NCI-H128 (cell line): Measurements from ENCODE around the gene FOXO3.
A peak's percentile ranks its signal among the peaks of the same experiment; 100 is the strongest.
"Not testable (repeated sequence)": the region's sequence is repeated elsewhere in the genome, so short reads cannot be mapped to it uniquely, and the experiment has no call there.

Experiments used
- DNase-seq: peaks from one replicate; lab custom pipeline; 2025; ENCODE audit not compliant: unreplicated experiment; lab: John Stamatoyannopoulos, UW

FOXO3 gene

GRCh38 chr6:108655806-108656651, 95.3 kb downstream of the FOXO3 start:
- no peak for DNase-seq

- DNase-seq = no peak
These were observed 96.1 kb downstream of the FOXO3 start for GRCh38 chr6:108656836-108657235.

GRCh38 chr6:108658174-108658573, 97.5 kb downstream of the FOXO3 start:
- no peak for DNase-seq

- not testable (repeated sequence) for DNase-seq
These were observed 98.1 kb downstream of the FOXO3 start for GRCh38 chr6:108658785-108659184.

- DNase-seq = no peak
These were observed 99.5 kb downstream of the FOXO3 start for GRCh38 chr6:108660251-108660650.

- DNase-seq = no peak
These were observed 100.7 kb downstream of the FOXO3 start for GRCh38 chr6:108661430-108661829.

GRCh38 chr6:108661982-108662381, 101.3 kb downstream of the FOXO3 start:
- DNase-seq = no peak

- DNase-seq = no peak
These were observed 102.0 kb downstream of the FOXO3 start for GRCh38 chr6:108662702-108663101.

GRCh38 chr6:108663494-108664064, 102.9 kb downstream of the FOXO3 start:
- DNase-seq = not testable (repeated sequence)

GRCh38 chr6:108665495-108666196, 104.9 kb downstream of the FOXO3 start:
- no peak for DNase-seq

GRCh38 chr6:108666656-108667260, 106.0 kb downstream of the FOXO3 start:
- peak; percentile 68 for DNase-seq

GRCh38 chr6:108667993-108668392, 107.3 kb downstream of the FOXO3 start:
- DNase-seq = no peak

GRCh38 chr6:108669673-108670072, 109.0 kb downstream of the FOXO3 start:
- no peak for DNase-seq

GRCh38 chr6:108671175-108671574, 110.5 kb downstream of the FOXO3 start:
- DNase-seq = no peak

GRCh38 chr6:108671790-108672189, 111.1 kb downstream of the FOXO3 start:
- no peak for DNase-seq

- no peak for DNase-seq
These were observed 111.9 kb downstream of the FOXO3 start for GRCh38 chr6:108672641-108673040.

GRCh38 chr6:108673153-108673552, 112.4 kb downstream of the FOXO3 start:
- no peak for DNase-seq

GRCh38 chr6:108673602-108674001, 112.9 kb downstream of the FOXO3 start:
- DNase-seq = no peak

- DNase-seq = no peak
These were observed 114.8 kb downstream of the FOXO3 start for GRCh38 chr6:108675226-108676200.

- no peak for DNase-seq
These were observed 115.8 kb downstream of the FOXO3 start for GRCh38 chr6:108676555-108676954.
